Neural cell (in vitro differentiated cells): ENCODE measurements around the gene SYT6.

ENCODE experiments used
- CTCF ChIP-seq: fragments of 450-650 bp; IDR thresholded peaks from 2 replicates; pipeline ENCODE4 v1.5.1; 2014; ENCODE audit warnings: antibody characterized with exemption, mild to moderate bottlenecking, moderate library complexity; ENCODE audit not compliant: poor library complexity, severe bottlenecking
- EP300 ChIP-seq: fragments of 450-650 bp; conservative IDR thresholded peaks from 2 replicates; pipeline ENCODE4 v1.6.1; 2014; ENCODE audit warnings: antibody characterized with exemption, mild to moderate bottlenecking, moderate library complexity; ENCODE audit not compliant: poor library complexity, severe bottlenecking
- MXI1 ChIP-seq: fragments of 450-650 bp; conservative IDR thresholded peaks from 2 replicates; pipeline ENCODE4 v1.6.1; 2014; ENCODE audit warnings: antibody characterized with exemption, mild to moderate bottlenecking; ENCODE audit not compliant: poor library complexity, severe bottlenecking
- POLR2AphosphoS5 ChIP-seq: IDR thresholded peaks from 2 replicates; pipeline ENCODE4 v1.6.1; 2012
- RAD21 ChIP-seq: fragments of 450-650 bp; conservative IDR thresholded peaks from 2 replicates; pipeline ENCODE4 v1.6.1; 2014; ENCODE audit warnings: antibody characterized with exemption, mild to moderate bottlenecking, moderate library complexity
- TAF1 ChIP-seq: IDR thresholded peaks from 2 replicates; pipeline ENCODE4 v1.6.1; 2012; ENCODE audit warnings: low read depth

- no peak for TF ChIP-seq TAF1
- no peak for TF ChIP-seq CTCF
- TF ChIP-seq POLR2AphosphoS5, result no peak
- TF ChIP-seq RAD21, result no peak
- no peak for TF ChIP-seq MXI1
- TF ChIP-seq EP300, result no peak
Observed at GRCh38 chr1:114080511-114081436, 72.9 kb downstream of the SYT6 start.
